Breast epithelium (tissue), 4 donors: ENCODE measurements around the gene PRAMEF8. TPM values are rescaled to one million over a fixed set of nuclear protein-coding genes. Genes with fewer than 3 reads are reported as not detected.
"Not testable (repeated sequence)": the region's sequence is repeated elsewhere in the genome, so short reads cannot be mapped to it uniquely, and the experiment has no call there.

Experiments used
- DNase-seq, 2 donors: peaks; one replicate each; pipeline ENCODE4 v3.0.0-alpha.2; 2019; ENCODE audit warnings: low spot score in 2 of 2
- H3K27ac ChIP-seq, 2 donors: fragments of 200-600 bp; sonication (generic) in 1 of 2; one replicate each; pipeline ENCODE4 v1.5.1; 2016 to 2019; ENCODE audit warnings: mild to moderate bottlenecking in 1 of 2
- H3K27me3 ChIP-seq, 2 donors: fragments of 200-600 bp; sonication (generic) in 1 of 2; one replicate each; pipeline versions ENCODE4 v1.5.1 to v1.6.0; 2017 to 2019; ENCODE audit warnings: control low read depth in 1 of 2, mild to moderate bottlenecking in 1 of 2
- H3K36me3 ChIP-seq: fragments of 200-600 bp; one replicate; pipeline ENCODE4 v1.5.1; 2019
- H3K4me1 ChIP-seq, 2 donors: fragments of 200-600 bp; sonication (generic); one replicate each; pipeline ENCODE4 v1.5.1; 2016 to 2019; ENCODE audit warnings: control low read depth in 1 of 2
- H3K4me3 ChIP-seq, 3 donors: fragments of 200-600 bp; sonication (generic); 1 replicate in 2 of 3; 2 replicates in 1 of 3; pipeline ENCODE4 v1.5.1; 2016 to 2019; ENCODE audit warnings: mild to moderate bottlenecking in 3 of 3, moderate library complexity in 2 of 3
- H3K9me3 ChIP-seq, 2 donors: fragments of 200-600 bp; sonication (generic) in 1 of 2; one replicate each; pipeline ENCODE4 v1.5.1; 2016 to 2019; ENCODE audit warnings: control low read depth in 1 of 2
- intact Hi-C: fragments of 100-400 bp; cut with DNase I; formaldehyde crosslinking; loops from one replicate; pipeline ENCODE4 v1.15.1; 2023; ENCODE audit warnings: low total_unique reads
- total RNA-seq, 3 donors: library from RNA; depleted of rRNA; stranded (reverse); fragments of >200 nt; gene quantifications; one replicate each; pipeline ENCODE4 v1.1.0, GENCODE V29; 2016

The PRAMEF8 gene
- not detected for total RNA-seq

GRCh38 chr1:13285037-13285436 is at the start of gene PRAMEF8:
Gene PRAMEF8 (minus strand): TSS chr1:13285137. CDS start chr1:13284091, 1,046 bp downstream.
- DNase-seq, intact Hi-C loops, H3K27ac ChIP-seq, H3K9me3 ChIP-seq, H3K36me3 ChIP-seq, H3K4me1 ChIP-seq, H3K4me3 ChIP-seq, H3K27me3 ChIP-seq: not testable (repeated sequence)

GRCh38 chr1:13315281-13315680 is 30.3 kb upstream of the PRAMEF8 start, which contains the start of gene PRAMEF15:
Gene PRAMEF15 (plus strand): TSS chr1:13315581. CDS start chr1:13318408, 2,827 bp downstream.
- H3K27ac ChIP-seq, H3K9me3 ChIP-seq, DNase-seq, H3K36me3 ChIP-seq, H3K4me3 ChIP-seq, H3K27me3 ChIP-seq, H3K4me1 ChIP-seq, intact Hi-C loops: not testable (repeated sequence)

GRCh38 chr1:13303239-13303638 is 18.3 kb upstream of the PRAMEF8 start, which contains the start of gene PRAMEF33:
Gene PRAMEF33 (plus strand): TSS chr1:13303539. CDS start chr1:13305955, 2,416 bp downstream.
- intact Hi-C loops, H3K36me3 ChIP-seq, H3K27ac ChIP-seq, DNase-seq, H3K27me3 ChIP-seq, H3K9me3 ChIP-seq, H3K4me3 ChIP-seq, H3K4me1 ChIP-seq: not testable (repeated sequence)

GRCh38 chr1:13302197-13302596 is 17.3 kb upstream of the PRAMEF8 start:
- H3K4me3 ChIP-seq, H3K27me3 ChIP-seq, DNase-seq, H3K9me3 ChIP-seq, intact Hi-C loops, H3K4me1 ChIP-seq, H3K27ac ChIP-seq, H3K36me3 ChIP-seq: not testable (repeated sequence)

GRCh38 chr1:13298699-13299098 is 13.8 kb upstream of the PRAMEF8 start:
- not testable (repeated sequence) for H3K27me3 ChIP-seq, DNase-seq

GRCh38 chr1:13297216-13297931 is 12.4 kb upstream of the PRAMEF8 start:
- intact Hi-C loops, H3K36me3 ChIP-seq, H3K27ac ChIP-seq, H3K4me3 ChIP-seq, DNase-seq, H3K4me1 ChIP-seq, H3K9me3 ChIP-seq, H3K27me3 ChIP-seq: not testable (repeated sequence)

More at GRCh38 chr1:13298699-13299098, 13.8 kb upstream of the PRAMEF8 start:
- H3K27ac ChIP-seq, H3K36me3 ChIP-seq, H3K9me3 ChIP-seq, H3K4me1 ChIP-seq, intact Hi-C loops, H3K4me3 ChIP-seq: not testable (repeated sequence)

GRCh38 chr1:13289030-13289429 is 4.1 kb upstream of the PRAMEF8 start:
- H3K27ac ChIP-seq, H3K27me3 ChIP-seq, H3K4me1 ChIP-seq, H3K36me3 ChIP-seq, DNase-seq, H3K9me3 ChIP-seq, intact Hi-C loops, H3K4me3 ChIP-seq: not testable (repeated sequence)

- H3K4me1 ChIP-seq, H3K4me3 ChIP-seq, H3K36me3 ChIP-seq, H3K27ac ChIP-seq, H3K9me3 ChIP-seq, H3K27me3 ChIP-seq, intact Hi-C loops, DNase-seq: not testable (repeated sequence)
Observed at GRCh38 chr1:13279617-13280016, 5.3 kb downstream of the PRAMEF8 start.

- H3K4me1 ChIP-seq, H3K9me3 ChIP-seq, H3K36me3 ChIP-seq, H3K27me3 ChIP-seq, intact Hi-C loops, H3K27ac ChIP-seq, H3K4me3 ChIP-seq, DNase-seq: not testable (repeated sequence)
Observed at GRCh38 chr1:13277016-13277415, 7.9 kb downstream of the PRAMEF8 start.

GRCh38 chr1:13265124-13265523 is 19.8 kb downstream of the PRAMEF8 start:
- H3K4me1 ChIP-seq, H3K36me3 ChIP-seq, H3K4me3 ChIP-seq, H3K9me3 ChIP-seq, intact Hi-C loops, DNase-seq, H3K27ac ChIP-seq, H3K27me3 ChIP-seq: not testable (repeated sequence)

GRCh38 chr1:13253898-13254297 is 31.0 kb downstream of the PRAMEF8 start, which contains the start of gene PRAMEF5:
Gene PRAMEF5 (plus strand): TSS chr1:13254198. CDS start chr1:13259269, 5,071 bp downstream.
- H3K4me1 ChIP-seq, H3K27ac ChIP-seq, DNase-seq, H3K27me3 ChIP-seq, intact Hi-C loops, H3K9me3 ChIP-seq, H3K36me3 ChIP-seq, H3K4me3 ChIP-seq: not testable (repeated sequence)

- H3K9me3 ChIP-seq, H3K27ac ChIP-seq, H3K36me3 ChIP-seq, DNase-seq, H3K4me3 ChIP-seq, H3K27me3 ChIP-seq, intact Hi-C loops, H3K4me1 ChIP-seq: not testable (repeated sequence)
Observed at GRCh38 chr1:13247122-13247521, 37.8 kb downstream of the PRAMEF8 start.

- H3K27ac ChIP-seq, intact Hi-C loops, H3K36me3 ChIP-seq, H3K4me3 ChIP-seq, H3K4me1 ChIP-seq, H3K27me3 ChIP-seq, H3K9me3 ChIP-seq: not testable (repeated sequence)
- peak in 1 of 2 donors; percentile 14 for DNase-seq
Observed at GRCh38 chr1:13246554-13246871, 38.4 kb downstream of the PRAMEF8 start.
